Mesendoderm (in vitro differentiated cells): Measurements from ENCODE around the gene SLC8A1.

Experiments used
- DNase-seq: peaks from one replicate; pipeline ENCODE4 v3.0.0; 2013
- H2AK5ac ChIP-seq: 2 replicates; pipeline ENCODE4 v1.6.1; 2013; ENCODE audit warnings: low read length, inconsistent platforms
- H2BK120ac ChIP-seq: 2 replicates; pipeline ENCODE4 v1.6.1; 2013; ENCODE audit warnings: low read depth, mild to moderate bottlenecking, low read length, moderate library complexity, mixed read lengths
- H2BK15ac ChIP-seq: replicated peaks from 2 replicates; pipeline ENCODE4 v1.6.1; 2013; ENCODE audit warnings: low read depth, mild to moderate bottlenecking, moderate library complexity
- H2BK5ac ChIP-seq: 2 replicates; pipeline ENCODE4 v1.6.1; 2013; ENCODE audit warnings: low read length, inconsistent platforms
- H3K18ac ChIP-seq: 2 replicates; pipeline ENCODE4 v1.6.1; 2013; ENCODE audit warnings: mild to moderate bottlenecking, low read length, mixed read lengths
- H3K23ac ChIP-seq: one replicate; pipeline ENCODE4 v1.6.1; 2013; ENCODE audit warnings: low read length
- H3K27ac ChIP-seq: 2 replicates; pipeline ENCODE4 v1.5.1; 2013; ENCODE audit warnings: low read depth, mild to moderate bottlenecking, inconsistent platforms, low read length, moderate library complexity
- H3K27me3 ChIP-seq: 2 replicates; pipeline ENCODE4 v1.6.1; 2013; ENCODE audit warnings: low read length, control low read depth, mild to moderate bottlenecking, inconsistent platforms; ENCODE audit not compliant: insufficient read depth, poor library complexity
- H3K36me3 ChIP-seq: 2 replicates; pipeline ENCODE4 v1.6.1; 2013; ENCODE audit warnings: low read length, inconsistent platforms; ENCODE audit not compliant: control insufficient read depth, insufficient read depth
- H3K4ac ChIP-seq: one replicate; pipeline ENCODE4 v1.6.1; 2013; ENCODE audit warnings: low read depth, mild to moderate bottlenecking, low read length, moderate library complexity
- H3K4me1 ChIP-seq: 2 replicates; pipeline ENCODE4 v1.6.1; 2013; ENCODE audit warnings: low read depth, low read length, inconsistent platforms; ENCODE audit not compliant: control insufficient read depth
- H3K4me2 ChIP-seq: 2 replicates; pipeline ENCODE4 v1.6.1; 2013; ENCODE audit warnings: low read length
- H3K4me3 ChIP-seq: 2 replicates; pipeline ENCODE4 v1.5.1; 2013; ENCODE audit warnings: mild to moderate bottlenecking, low read length
- H3K56ac ChIP-seq: one replicate; pipeline ENCODE4 v1.6.1; 2013; ENCODE audit warnings: low read length
- H3K79me1 ChIP-seq: 2 replicates; pipeline ENCODE4 v1.6.1; 2013; ENCODE audit warnings: low read length, inconsistent platforms
- H3K79me2 ChIP-seq: 2 replicates; pipeline ENCODE4 v1.6.1; 2013; ENCODE audit warnings: mild to moderate bottlenecking, low read length; ENCODE audit not compliant: control insufficient read depth, insufficient read depth
- H3K9ac ChIP-seq: 2 replicates; pipeline ENCODE4 v1.6.1; 2013; ENCODE audit warnings: low read length, inconsistent platforms
- H4K5ac ChIP-seq: one replicate; pipeline ENCODE4 v1.6.1; 2013; ENCODE audit warnings: low read length
- H4K8ac ChIP-seq: one replicate; pipeline ENCODE4 v1.6.1; 2013; ENCODE audit warnings: low read depth, mild to moderate bottlenecking, control low read depth, low read length, moderate library complexity
- WGBS: extraction: QIAGEN DNeasy Blood & Tissue Kit; methylation state at CpG from one replicate; pipeline ENCODE4 v1.1.7; 2013; ENCODE audit warnings: low lambda C conversion rate, missing lambda C conversion rate; ENCODE audit not compliant: insufficient coverage; ENCODE audit errors: extremely low coverage; 5-methylcytosine and 5-hydroxymethylcytosine counted together

The SLC8A1 gene

DNA sequence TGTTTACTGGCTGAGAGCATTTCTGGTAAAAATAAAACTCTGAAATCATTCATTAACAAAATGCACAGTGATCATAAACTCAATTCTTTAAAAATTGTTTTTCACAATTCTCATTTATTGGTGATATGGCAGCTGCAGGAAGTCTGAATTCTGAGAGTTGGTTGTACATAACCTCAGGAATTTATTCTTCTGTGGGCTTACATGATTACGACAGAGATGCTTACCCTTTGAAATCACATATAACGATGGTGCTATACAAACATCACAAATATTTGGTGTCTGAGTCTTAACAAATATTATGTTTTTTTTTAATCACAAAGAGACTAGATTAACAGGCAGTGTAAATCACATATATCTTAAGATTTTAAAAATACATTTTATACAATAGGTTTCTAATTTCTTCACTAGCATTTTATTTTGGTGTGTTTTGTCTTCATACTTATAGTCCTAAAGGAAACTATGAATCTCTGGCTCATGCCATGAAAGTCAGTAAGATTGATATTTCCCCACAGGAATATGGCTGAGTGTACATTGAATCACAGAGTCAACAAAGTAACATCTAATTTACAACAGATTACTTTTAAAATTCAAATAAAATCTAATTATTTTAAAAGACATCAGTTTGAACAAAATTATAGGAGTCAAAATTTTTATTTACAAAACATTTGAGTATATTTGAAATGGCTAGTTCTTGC lies 354.1 kb downstream of the SLC8A1 start:
- Histone ChIP-seq H3K4me2 (no peak overlapping the region), H3K27ac (no peak overlapping the region), H3K4ac (no peak overlapping the region), H2BK5ac (no peak overlapping the region), H4K8ac (no peak overlapping the region), H4K5ac (no peak overlapping the region), H3K27me3 (no peaks in the 10 kb centered on the region), H2BK120ac (no peak overlapping the region), H2AK5ac (no peak overlapping the region), H3K9ac (no peak overlapping the region), H3K23ac (no peak overlapping the region), H3K56ac (no peak overlapping the region), H3K4me1 (no peaks in the 10 kb centered on the region), H2BK15ac (no peak overlapping the region), H3K79me2 (no peaks in the 10 kb centered on the region), H3K18ac (no peak overlapping the region), H3K4me3 (no peak overlapping the region), H3K36me3 (no peaks in the 10 kb centered on the region), H3K79me1 (no peaks in the 10 kb centered on the region)
- WGBS, result no CpG with 5 or more reads among the region's 2 CpGs
- DNase-seq, result no peak

GRCh38 chr2:40096360-40096759 lies 355.5 kb downstream of the SLC8A1 start:
- no peak for DNase-seq

DNA sequence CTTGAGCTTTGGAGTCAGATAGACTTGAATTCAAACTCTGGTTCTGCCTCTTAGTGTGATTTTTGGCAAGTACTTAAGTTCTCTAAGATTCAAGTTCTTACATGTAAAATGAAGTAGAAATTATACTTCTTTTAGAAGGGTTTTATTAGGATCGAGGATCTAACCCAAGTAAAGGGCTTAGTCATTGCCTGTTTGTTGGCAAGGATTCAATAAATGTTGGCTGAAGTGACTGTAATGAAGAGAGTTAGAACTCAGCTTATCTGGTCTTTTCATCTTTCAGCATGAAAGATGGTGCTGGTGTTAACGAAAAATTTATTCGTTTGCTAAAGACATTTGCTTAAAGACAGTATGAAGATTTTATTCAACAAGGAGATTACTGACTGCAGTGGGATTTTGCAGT lies 356.9 kb downstream of the SLC8A1 start:
- H3K27ac ChIP-seq, result no peak overlapping the region
- no peaks in the 10 kb centered on the region for H3K4me1 ChIP-seq
- H4K8ac ChIP-seq, result no peak overlapping the region
- H4K5ac ChIP-seq, result no peak overlapping the region
- no peak overlapping the region for H3K56ac ChIP-seq
- no peaks in the 10 kb centered on the region for H3K27me3 ChIP-seq
- H3K36me3 ChIP-seq, result no peaks in the 10 kb centered on the region
- no peak overlapping the region for H2AK5ac ChIP-seq
- no peak for DNase-seq
- WGBS, result no CpG with 5 or more reads among the region's 3 CpGs
- H2BK120ac ChIP-seq, result no peak overlapping the region
- H3K9ac ChIP-seq, result no peak overlapping the region
- no peaks in the 10 kb centered on the region for H3K79me2 ChIP-seq
- H3K4ac ChIP-seq, result no peak overlapping the region
- no peaks in the 10 kb centered on the region for H3K79me1 ChIP-seq
- H3K4me3 ChIP-seq, result no peak overlapping the region
- no peak overlapping the region for H3K23ac ChIP-seq
- no peak overlapping the region for H3K4me2 ChIP-seq
- no peak overlapping the region for H2BK15ac ChIP-seq
- H2BK5ac ChIP-seq, result no peak overlapping the region
- no peak overlapping the region for H3K18ac ChIP-seq

More at GRCh38 chr2:40096360-40096759, 355.5 kb downstream of the SLC8A1 start:
- Histone ChIP-seq H3K36me3 (no peaks in the 10 kb centered on the region), H4K8ac (no peak overlapping the region), H3K79me2 (no peaks in the 10 kb centered on the region), H3K27ac (no peak overlapping the region), H2BK120ac (no peak overlapping the region), H3K79me1 (no peaks in the 10 kb centered on the region), H4K5ac (no peak overlapping the region), H3K27me3 (no peaks in the 10 kb centered on the region), H2BK5ac (no peak overlapping the region), H3K18ac (no peak overlapping the region), H2BK15ac (no peak overlapping the region), H3K23ac (no peak overlapping the region), H3K9ac (no peak overlapping the region), H3K4ac (no peak overlapping the region), H2AK5ac (no peak overlapping the region), H3K56ac (no peak overlapping the region), H3K4me3 (no peak overlapping the region), H3K4me2 (no peak overlapping the region), H3K4me1 (no peaks in the 10 kb centered on the region)

GRCh38 chr2:40094451-40094850 lies 357.4 kb downstream of the SLC8A1 start:
- H3K9ac ChIP-seq, result no peak overlapping the region
- no peak for DNase-seq
- no peak overlapping the region for H3K27ac ChIP-seq
- H3K36me3 ChIP-seq, result no peaks in the 10 kb centered on the region
- no peaks in the 10 kb centered on the region for H3K79me2 ChIP-seq
- no peaks in the 10 kb centered on the region for H3K27me3 ChIP-seq
- H2BK5ac ChIP-seq, result no peak overlapping the region
- H2BK15ac ChIP-seq, result no peak overlapping the region
- H3K56ac ChIP-seq, result no peak overlapping the region
- WGBS, result no CpG with 5 or more reads among the region's 1 CpG
- H2AK5ac ChIP-seq, result no peak overlapping the region
- no peak overlapping the region for H3K4me2 ChIP-seq
- no peak overlapping the region for H3K18ac ChIP-seq
- no peak overlapping the region for H2BK120ac ChIP-seq
- H3K23ac ChIP-seq, result no peak overlapping the region
- H3K4me1 ChIP-seq, result no peaks in the 10 kb centered on the region
- no peaks in the 10 kb centered on the region for H3K79me1 ChIP-seq
- no peak overlapping the region for H4K8ac ChIP-seq
- no peak overlapping the region for H3K4ac ChIP-seq
- H3K4me3 ChIP-seq, result no peak overlapping the region
- H4K5ac ChIP-seq, result no peak overlapping the region

GRCh38 chr2:40093021-40093675 lies 358.7 kb downstream of the SLC8A1 start:
- Histone ChIP-seq H2AK5ac (no peak overlapping the region), H2BK15ac (no peak overlapping the region), H2BK5ac (no peak overlapping the region), H3K9ac (no peak overlapping the region), H3K79me2 (no peaks in the 10 kb centered on the region), H3K36me3 (no peaks in the 10 kb centered on the region), H4K8ac (no peak overlapping the region), H2BK120ac (no peak overlapping the region), H3K18ac (no peak overlapping the region), H3K4me3 (no peak overlapping the region), H3K27me3 (no peaks in the 10 kb centered on the region), H3K56ac (no peak overlapping the region), H3K4me2 (no peak overlapping the region), H4K5ac (no peak overlapping the region), H3K4ac (no peak overlapping the region), H3K79me1 (no peaks in the 10 kb centered on the region), H3K27ac (no peak overlapping the region), H3K4me1 (no peaks in the 10 kb centered on the region), H3K23ac (no peak overlapping the region)
- WGBS, result no CpG with 5 or more reads among the region's 6 CpGs
- peak; percentile 88 for DNase-seq

- H3K79me2 ChIP-seq, result no peaks in the 10 kb centered on the region
Measured at GRCh38 chr2:40090044-40090443, 361.8 kb downstream of the SLC8A1 start.

More at GRCh38 chr2:40090044-40090443, 361.8 kb downstream of the SLC8A1 start:
- Histone ChIP-seq H3K4me1 (no peaks in the 10 kb centered on the region), H2BK15ac (no peak overlapping the region), H2BK5ac (no peak overlapping the region), H3K79me1 (no peaks in the 10 kb centered on the region), H4K5ac (no peak overlapping the region), H4K8ac (no peak overlapping the region), H3K36me3 (no peaks in the 10 kb centered on the region), H3K23ac (no peak overlapping the region), H3K27ac (no peak overlapping the region), H3K56ac (no peak overlapping the region), H3K4me2 (no peak overlapping the region), H2BK120ac (no peak overlapping the region), H3K4ac (no peak overlapping the region), H2AK5ac (no peak overlapping the region), H3K18ac (no peak overlapping the region), H3K9ac (no peak overlapping the region), H3K4me3 (no peak overlapping the region), H3K27me3 (no peaks in the 10 kb centered on the region)
- DNase-seq, result no peak
- WGBS, result no CpG with 5 or more reads among the region's 3 CpGs
